Tibial nerve (tissue), 4 donors: ENCODE data around the gene NSD1. TPM values are rescaled to one million over a fixed set of nuclear protein-coding genes. Genes with fewer than 3 reads are reported as not detected.
"Not testable (repeated sequence)": the region's sequence is repeated elsewhere in the genome, so short reads cannot be mapped to it uniquely, and the experiment has no call there.

Experiments used
- DNase-seq, 2 donors: peaks; one replicate each; pipeline ENCODE4 v3.0.0-alpha.2; 2019; ENCODE audit warnings: low spot score in 2 of 2
- H3K27ac ChIP-seq, 4 donors: fragments of 200-600 bp; sonication (generic) in 3 of 4; one replicate each; pipeline ENCODE4 v1.5.1; 2017 to 2019; ENCODE audit warnings: mild to moderate bottlenecking in 1 of 4
- H3K27me3 ChIP-seq, 2 donors: fragments of 200-600 bp; sonication (generic) in 1 of 2; one replicate each; pipeline versions ENCODE4 v1.5.1 to v1.6.0; 2017 to 2019
- H3K36me3 ChIP-seq, 3 donors: fragments of 200-600 bp; sonication (generic); one replicate each; pipeline ENCODE4 v1.5.1; 2018 to 2019
- H3K4me1 ChIP-seq, 4 donors: fragments of 200-600 bp; sonication (generic) in 3 of 4; one replicate each; pipeline ENCODE4 v1.5.1; 2017 to 2019
- H3K4me3 ChIP-seq, 4 donors: fragments of 200-600 bp; sonication (generic) in 3 of 4; one replicate each; pipeline ENCODE4 v1.5.1; 2017 to 2019; ENCODE audit warnings: mild to moderate bottlenecking in 1 of 4, moderate library complexity in 1 of 4
- H3K9me3 ChIP-seq, 4 donors: fragments of 200-600 bp; sonication (generic) in 3 of 4; one replicate each; pipeline ENCODE4 v1.5.1; 2017 to 2019
- EP300 ChIP-seq, 2 donors: sonication (generic); formaldehyde crosslinking; IDR thresholded peaks; one replicate each; pipeline ENCODE4 v1.6.1; 2017; ENCODE audit warnings: antibody characterized with exemption in 2 of 2, mild to moderate bottlenecking in 1 of 2
- POLR2A ChIP-seq, 2 donors: fragments of 450-650 bp; IDR thresholded peaks; one replicate each; pipeline ENCODE4 v1.6.1; 2017; ENCODE audit warnings: antibody characterized with exemption in 2 of 2, mild to moderate bottlenecking in 2 of 2, moderate library complexity in 2 of 2
- WGBS, 2 donors: methylation state at CpG; one replicate each; pipeline ENCODE4 v1.1.5; 2018; 5-methylcytosine and 5-hydroxymethylcytosine counted together
- total RNA-seq, 4 donors: library from RNA; depleted of rRNA; stranded (reverse); fragments of >200 nt; gene quantifications; one replicate each; pipeline ENCODE4 v1.1.0, GENCODE V29; 2016
- TF ChIP-seq, protein P1 (sequence below), 5 experiments: fragments of 200-600 bp in 3 of 5; fragments of 450-650 bp in 2 of 5; sonication (generic) in 3 of 5; IDR thresholded peaks; one replicate each; pipeline ENCODE4 v1.5.1; 2016 to 2019; ENCODE audit warnings: antibody characterized with exemption in 5 of 5, mild to moderate bottlenecking in 3 of 5, moderate library complexity in 2 of 5

Gene NSD1
- total RNA-seq, 4 donors from 2014 or later = 36.6 to 51.3 (median 40.7) TPM

DNA sequence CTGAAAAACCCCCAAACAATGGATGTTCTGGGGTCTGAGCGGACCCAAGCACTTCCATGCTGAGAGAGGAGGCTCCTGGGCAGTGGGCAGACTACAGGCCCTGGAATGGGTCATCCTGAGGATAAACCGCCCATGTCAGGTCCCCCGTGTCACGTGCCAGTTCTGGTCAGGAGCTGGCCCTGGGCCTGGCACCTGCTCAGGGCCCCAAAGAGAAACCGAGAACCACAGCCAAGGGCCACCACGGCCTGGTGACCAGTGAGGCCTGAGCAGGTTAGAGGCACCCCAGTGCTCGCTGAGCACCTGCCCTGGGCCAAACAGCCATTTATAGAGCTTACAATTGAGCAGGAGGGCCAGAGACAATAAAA is 202.1 kb downstream of the NSD1 start:
- no peak for DNase-seq
- H3K27ac ChIP-seq = no peak overlapping the region
- 84 to 93% methylated on average over 6 to 7 of the region's 7 CpGs for WGBS, 2 donors
- H3K9me3 ChIP-seq = no peaks in the 10 kb centered on the region
- peaks cover 6 to 96% (median 32%) of the 10 kb centered on the region in 3 donors for H3K36me3 ChIP-seq
- no peak overlapping the region for H3K4me3 ChIP-seq
- H3K27me3 ChIP-seq = no peaks in the 10 kb centered on the region
- no peaks in the 10 kb centered on the region for H3K4me1 ChIP-seq
- TF ChIP-seq POLR2A (IDR thresholded peaks at IDR 0.05) = no peak
- TF ChIP-seq EP300 (IDR thresholded peaks at IDR 0.05) = no peak
- TF ChIP-seq, protein P1, sequence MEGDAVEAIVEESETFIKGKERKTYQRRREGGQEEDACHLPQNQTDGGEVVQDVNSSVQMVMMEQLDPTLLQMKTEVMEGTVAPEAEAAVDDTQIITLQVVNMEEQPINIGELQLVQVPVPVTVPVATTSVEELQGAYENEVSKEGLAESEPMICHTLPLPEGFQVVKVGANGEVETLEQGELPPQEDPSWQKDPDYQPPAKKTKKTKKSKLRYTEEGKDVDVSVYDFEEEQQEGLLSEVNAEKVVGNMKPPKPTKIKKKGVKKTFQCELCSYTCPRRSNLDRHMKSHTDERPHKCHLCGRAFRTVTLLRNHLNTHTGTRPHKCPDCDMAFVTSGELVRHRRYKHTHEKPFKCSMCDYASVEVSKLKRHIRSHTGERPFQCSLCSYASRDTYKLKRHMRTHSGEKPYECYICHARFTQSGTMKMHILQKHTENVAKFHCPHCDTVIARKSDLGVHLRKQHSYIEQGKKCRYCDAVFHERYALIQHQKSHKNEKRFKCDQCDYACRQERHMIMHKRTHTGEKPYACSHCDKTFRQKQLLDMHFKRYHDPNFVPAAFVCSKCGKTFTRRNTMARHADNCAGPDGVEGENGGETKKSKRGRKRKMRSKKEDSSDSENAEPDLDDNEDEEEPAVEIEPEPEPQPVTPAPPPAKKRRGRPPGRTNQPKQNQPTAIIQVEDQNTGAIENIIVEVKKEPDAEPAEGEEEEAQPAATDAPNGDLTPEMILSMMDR (IDR thresholded peaks at IDR 0.05) = no peak

DNA sequence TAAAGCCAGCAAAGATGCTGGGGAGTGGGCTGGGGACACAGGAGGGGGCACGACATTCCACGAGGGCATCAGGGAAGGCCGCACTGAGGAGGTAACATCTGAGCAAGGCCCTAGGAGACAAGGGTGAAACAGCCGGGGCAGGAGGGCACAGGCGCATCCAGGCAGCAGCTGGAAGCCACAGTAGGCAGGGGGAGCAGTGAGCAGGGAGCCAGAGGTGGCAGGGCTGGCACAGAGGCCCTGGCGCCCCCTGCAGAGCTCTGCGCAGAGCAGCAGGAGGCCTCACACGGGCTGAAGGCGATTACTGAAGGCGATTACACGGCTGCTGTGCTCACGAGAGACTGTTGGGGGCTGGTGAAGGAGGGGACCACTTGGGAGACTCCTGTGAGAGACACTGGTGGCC is 202.5 kb downstream of the NSD1 start:
- no peak overlapping the region for H3K4me3 ChIP-seq
- DNase-seq = no peak
- WGBS, 2 donors = 64% methylated on average over 12 of the region's 12 CpGs
- no peak for TF ChIP-seq EP300 (IDR thresholded peaks at IDR 0.05)
- no peaks in the 10 kb centered on the region for H3K9me3 ChIP-seq
- no peaks in the 10 kb centered on the region for H3K4me1 ChIP-seq
- peaks cover 6 to 95% (median 32%) of the 10 kb centered on the region in 3 donors for H3K36me3 ChIP-seq
- no peaks in the 10 kb centered on the region for H3K27me3 ChIP-seq
- no peak overlapping the region for H3K27ac ChIP-seq

DNA sequence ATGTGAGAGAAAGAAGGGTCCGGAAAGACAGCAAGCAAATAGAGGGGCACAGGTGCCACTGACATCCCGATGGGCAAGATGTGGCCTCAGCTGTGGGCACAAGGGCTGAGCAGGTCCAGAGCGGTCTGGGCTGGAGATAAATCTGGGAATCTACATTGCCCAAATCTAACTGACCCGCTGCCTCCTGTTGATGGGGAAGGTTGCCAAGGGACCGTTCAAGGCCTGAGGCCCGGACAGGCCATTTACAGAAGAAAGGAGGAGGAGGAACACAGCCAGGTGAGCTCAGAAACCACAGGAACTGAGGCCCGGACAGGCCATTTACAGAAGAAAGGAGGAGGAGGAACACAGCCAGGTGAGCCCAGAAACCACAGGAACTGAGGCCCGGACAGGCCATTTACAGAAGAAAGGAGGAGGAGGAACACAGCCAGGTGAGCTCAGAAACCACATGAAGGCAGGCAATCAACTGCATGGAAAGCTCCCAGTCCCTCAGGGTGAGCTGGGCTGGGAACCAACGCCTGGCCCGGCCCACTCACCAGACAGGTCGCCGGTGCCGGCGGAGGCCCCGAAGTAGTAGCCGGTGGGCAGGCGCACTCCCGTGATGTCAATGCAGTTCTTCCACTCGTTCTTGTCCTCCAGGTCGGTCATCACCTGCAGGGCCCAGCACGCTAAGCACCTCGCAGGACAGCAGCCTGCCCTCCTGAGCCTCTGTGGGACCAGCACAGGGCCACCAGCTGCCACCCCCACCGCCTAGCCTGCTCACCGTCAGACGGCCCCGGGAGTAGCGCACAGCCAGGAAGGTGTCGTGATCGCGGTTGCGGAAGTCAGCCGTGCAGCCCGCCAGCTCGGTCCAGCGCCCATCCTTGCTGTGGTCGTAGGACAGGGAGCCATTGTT is 203.3 kb downstream of the NSD1 start:
- Histone ChIP-seq H3K4me1 (no peaks in the 10 kb centered on the region), H3K4me3 (no peak overlapping the region), H3K9me3 (no peaks in the 10 kb centered on the region), H3K27me3 (no peaks in the 10 kb centered on the region), H3K27ac (no peak overlapping the region), H3K36me3 (peaks cover 6 to 95% (median 32%) of the 10 kb centered on the region in 3 donors)
- DNase-seq = no peak
- 89 to 91% methylated on average over 23 to 36 of the region's 36 CpGs for WGBS, 2 donors
- TF ChIP-seq, protein P1 (IDR thresholded peaks at IDR 0.05) = no peak
- TF ChIP-seq POLR2A (IDR thresholded peaks at IDR 0.05) = no peak
- TF ChIP-seq EP300 (IDR thresholded peaks at IDR 0.05) = no peak

DNA sequence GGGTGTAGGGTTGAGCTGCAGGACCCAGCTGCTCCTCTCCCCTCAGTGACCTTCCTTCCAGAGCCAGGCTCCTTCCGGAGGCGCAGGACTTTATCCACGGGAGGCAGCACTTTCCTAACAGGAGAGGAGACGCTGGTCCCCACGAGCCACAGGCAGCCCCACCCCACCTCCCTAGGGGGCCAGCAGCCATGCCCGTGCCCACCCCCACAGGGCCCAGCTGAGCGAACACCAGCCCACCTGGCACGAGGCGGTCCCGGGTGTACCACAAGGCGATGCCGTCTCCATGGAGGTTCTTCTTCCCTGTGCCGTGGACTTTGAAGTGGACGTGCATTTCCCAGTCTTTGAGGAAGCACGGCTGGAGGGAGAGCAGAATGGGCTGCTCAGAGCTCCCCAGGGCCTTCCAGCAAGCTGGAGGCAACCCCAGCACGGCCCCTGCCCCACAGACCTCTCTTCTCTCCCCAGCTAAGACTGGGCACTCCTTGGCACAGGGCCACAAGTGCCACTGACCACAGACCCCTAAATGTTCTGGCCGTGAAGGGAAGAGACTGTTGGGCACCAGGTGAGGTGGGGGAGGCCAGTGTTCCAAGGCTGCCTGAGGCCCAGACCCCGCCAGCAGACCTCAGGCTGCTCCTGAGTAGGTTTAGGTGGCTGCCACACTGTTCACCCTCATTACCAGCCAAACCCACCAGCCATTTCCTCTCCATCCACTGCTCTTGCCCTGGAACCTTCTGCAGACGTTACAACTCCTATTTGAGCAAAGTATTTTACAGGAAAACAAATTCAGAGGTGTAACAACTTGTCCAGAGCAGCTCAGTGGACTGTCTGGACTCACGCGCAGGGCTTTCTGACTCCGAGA is 204.9 kb downstream of the NSD1 start:
- no peaks in the 10 kb centered on the region for H3K4me1 ChIP-seq
- H3K9me3 ChIP-seq = no peaks in the 10 kb centered on the region
- no peak for DNase-seq
- no peak overlapping the region for H3K4me3 ChIP-seq
- 81 to 87% methylated on average over 22 of the region's 22 CpGs for WGBS, 2 donors
- no peak overlapping the region for H3K27ac ChIP-seq
- H3K27me3 ChIP-seq = no peaks in the 10 kb centered on the region
- peaks cover 3 to 92% (median 20%) of the 10 kb centered on the region in 3 donors for H3K36me3 ChIP-seq
- TF ChIP-seq, protein P1 (IDR thresholded peaks at IDR 0.05) = no peak
- no peak for TF ChIP-seq EP300 (IDR thresholded peaks at IDR 0.05)
- TF ChIP-seq POLR2A (IDR thresholded peaks at IDR 0.05) = no peak

DNA sequence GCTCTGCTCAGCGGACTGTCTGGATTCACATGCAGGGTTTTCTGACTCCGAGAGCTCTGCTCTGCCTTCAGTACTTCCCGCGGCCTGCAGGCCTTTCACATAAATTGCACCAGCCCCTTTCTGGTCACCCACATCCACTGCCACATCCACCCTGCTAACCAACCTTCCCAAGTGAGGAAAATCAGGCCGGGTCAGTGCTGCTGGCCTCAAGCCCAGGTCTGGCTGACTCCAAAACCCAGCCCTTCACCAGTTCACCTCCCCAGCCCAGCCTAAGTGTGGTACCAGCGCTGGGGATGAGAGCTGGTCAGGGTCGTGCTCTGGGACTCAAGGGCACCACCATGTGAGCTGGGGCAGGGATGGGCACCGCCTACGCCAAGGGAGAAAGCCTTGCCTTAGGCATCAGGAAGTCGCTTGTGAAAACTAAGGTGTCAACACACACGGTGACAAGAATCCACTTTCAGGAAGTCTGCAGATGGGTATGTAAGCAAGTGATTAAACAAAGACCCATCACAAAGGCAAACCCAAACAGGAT is 205.6 kb downstream of the NSD1 start:
- Histone ChIP-seq H3K27me3 (no peaks in the 10 kb centered on the region), H3K9me3 (no peaks in the 10 kb centered on the region), H3K27ac (no peak overlapping the region), H3K4me1 (no peaks in the 10 kb centered on the region), H3K4me3 (no peak overlapping the region), H3K36me3 (peaks cover 0 to 85% (median 14%) of the 10 kb centered on the region in 3 donors)
- 74 to 79% methylated on average over 11 of the region's 11 CpGs for WGBS, 2 donors
- no peak for DNase-seq
- TF ChIP-seq, protein P1 (IDR thresholded peaks at IDR 0.05) = no peak
- no peak for TF ChIP-seq EP300 (IDR thresholded peaks at IDR 0.05)
- no peak for TF ChIP-seq POLR2A (IDR thresholded peaks at IDR 0.05)

DNA sequence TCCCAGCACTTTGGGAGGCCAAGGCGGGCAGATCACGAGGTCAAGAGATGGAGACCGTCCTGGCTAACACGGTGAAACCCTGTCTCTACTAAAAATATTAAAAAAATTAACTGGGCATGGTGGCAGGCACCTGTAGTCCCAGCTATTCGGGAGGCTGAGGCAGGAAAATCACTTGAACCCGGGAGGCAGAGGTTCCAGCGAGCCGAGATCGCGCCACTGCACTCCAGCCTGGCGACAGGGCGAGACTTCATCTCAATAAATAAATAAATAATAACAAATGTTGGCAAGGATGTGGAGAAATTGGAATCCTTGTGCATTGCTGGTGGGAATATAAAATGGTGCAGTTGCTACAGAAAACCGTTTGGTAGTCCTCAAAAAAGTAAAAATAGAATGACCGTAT is 209.4 kb downstream of the NSD1 start:
- H3K27ac ChIP-seq, DNase-seq, H3K27me3 ChIP-seq, H3K9me3 ChIP-seq, H3K4me3 ChIP-seq: not testable (repeated sequence)
- Histone ChIP-seq H3K4me1 (peaks cover 0 to 25% (median 0%) of the 10 kb centered on the region in 4 donors), H3K36me3 (peaks cover 0 to 72% (median 0%) of the 10 kb centered on the region in 3 donors)
- WGBS, 2 donors = 92 to 94% methylated on average over 14 of the region's 14 CpGs
